Activated CD8-positive, alpha-beta T cell treated with anti-CD3 and anti-CD28 coated beads for 36 hours (primary cell): Measurements from ENCODE around the gene SEL1L3. TPM values are rescaled to one million over a fixed set of nuclear protein-coding genes. Genes with fewer than 3 reads are reported as not detected.

Experiments
- ATAC-seq: fragments of 200-7000 bp; cut with Tn5 transposase; one replicate; pipeline ENCODE4 v1.10.0; 2021; ENCODE audit warnings: mild to moderate bottlenecking, moderate library complexity
- CTCF ChIA-PET: fragments of 350-600 bp; sonication (Branson Sonifier 250); formaldehyde crosslinking; loops from one replicate; lab custom pipeline; 2021; ENCODE audit warnings: antibody characterized with exemption; lab: Charles Lee
- POLR2A ChIA-PET: fragments of 350-600 bp; sonication (Branson Sonifier 250); formaldehyde crosslinking; loops from one replicate; lab custom pipeline; 2021; ENCODE audit warnings: antibody characterized with exemption; lab: Charles Lee
- DNase-seq: peaks from one replicate; pipeline ENCODE4 v3.0.0-alpha.2; 2020
- H3K27ac Mint-ChIP-seq: one replicate; pipeline ENCODE4 v1.8.0; 2021; ENCODE audit warnings: mild to moderate bottlenecking, mixed read lengths
- H3K27me3 Mint-ChIP-seq: one replicate; pipeline ENCODE4 v1.8.0; 2021; ENCODE audit warnings: mixed read lengths
- H3K36me3 Mint-ChIP-seq: one replicate; pipeline ENCODE4 v1.8.0; 2021; ENCODE audit warnings: low read depth, mixed read lengths
- H3K4me1 Mint-ChIP-seq: one replicate; pipeline ENCODE4 v1.8.0; 2021; ENCODE audit warnings: low read depth, mixed read lengths
- H3K4me3 Mint-ChIP-seq: one replicate; pipeline ENCODE4 v1.8.0; 2021; ENCODE audit warnings: mild to moderate bottlenecking, moderate library complexity, mixed read lengths
- H3K9me3 Mint-ChIP-seq: one replicate; pipeline ENCODE4 v1.8.0; 2021; ENCODE audit warnings: mixed read lengths
- intact Hi-C: fragments of 100-400 bp; cut with micrococcal nuclease; formaldehyde crosslinking; loops from one replicate; pipeline ENCODE4 v1.10.0; 2022
- total RNA-seq, 2 experiments: library from RNA; stranded (reverse); gene quantifications; one replicate each; pipeline ENCODE4 v1.2.3, GENCODE V29; 2021
- TF ChIP-seq, protein P1 (sequence below): fragments of 200-600 bp; IDR thresholded peaks from one replicate; pipeline ENCODE4 v1.8.0; 2022; ENCODE audit warnings: antibody characterized with exemption, mild to moderate bottlenecking

Gene SEL1L3
- total RNA-seq, 2 experiments from 2014 or later: 34.8 to 36.9 TPM

DNA sequence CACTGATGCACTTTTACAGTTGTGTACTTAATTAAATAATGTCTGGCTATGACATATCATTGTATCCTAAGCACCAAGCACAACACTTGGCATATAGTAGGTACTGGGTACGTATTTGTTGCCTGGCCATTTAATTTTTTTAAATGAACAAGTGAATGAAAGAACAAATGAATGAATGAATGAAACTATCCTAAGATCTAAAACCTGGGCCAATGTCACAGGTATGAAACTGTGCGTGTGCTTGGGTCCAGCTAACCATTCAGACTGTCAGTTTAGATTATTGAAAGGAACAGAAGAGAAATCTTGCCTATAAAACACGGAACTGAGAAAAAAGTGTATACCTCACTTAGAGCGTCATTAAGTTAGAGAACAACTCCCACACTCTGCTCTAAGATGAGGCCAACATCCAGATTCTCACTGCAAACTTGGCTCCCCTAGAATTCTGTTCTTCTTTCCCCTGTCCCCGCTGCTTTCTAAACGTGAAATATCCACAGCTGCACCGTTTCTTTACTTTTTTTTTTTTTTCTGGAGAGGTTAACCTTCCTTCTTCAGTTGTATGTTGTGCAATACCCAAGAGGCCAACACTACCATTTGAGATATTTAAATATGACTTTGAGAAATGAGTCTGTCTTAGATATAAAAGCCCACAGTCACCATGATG is 17.3 kb upstream of the SEL1L3 start:
- intact Hi-C loops: no loop called here
- Mint-ChIP-seq H3K4me3 (no peak overlapping the region), H3K4me1 (peaks cover 3% of the 10 kb centered on the region), H3K9me3 (peaks cover 2% of the 10 kb centered on the region), H3K27me3 (peaks cover 12% of the 10 kb centered on the region), H3K27ac (no peak overlapping the region), H3K36me3 (no peaks in the 10 kb centered on the region)
- TF ChIP-seq, protein P1, sequence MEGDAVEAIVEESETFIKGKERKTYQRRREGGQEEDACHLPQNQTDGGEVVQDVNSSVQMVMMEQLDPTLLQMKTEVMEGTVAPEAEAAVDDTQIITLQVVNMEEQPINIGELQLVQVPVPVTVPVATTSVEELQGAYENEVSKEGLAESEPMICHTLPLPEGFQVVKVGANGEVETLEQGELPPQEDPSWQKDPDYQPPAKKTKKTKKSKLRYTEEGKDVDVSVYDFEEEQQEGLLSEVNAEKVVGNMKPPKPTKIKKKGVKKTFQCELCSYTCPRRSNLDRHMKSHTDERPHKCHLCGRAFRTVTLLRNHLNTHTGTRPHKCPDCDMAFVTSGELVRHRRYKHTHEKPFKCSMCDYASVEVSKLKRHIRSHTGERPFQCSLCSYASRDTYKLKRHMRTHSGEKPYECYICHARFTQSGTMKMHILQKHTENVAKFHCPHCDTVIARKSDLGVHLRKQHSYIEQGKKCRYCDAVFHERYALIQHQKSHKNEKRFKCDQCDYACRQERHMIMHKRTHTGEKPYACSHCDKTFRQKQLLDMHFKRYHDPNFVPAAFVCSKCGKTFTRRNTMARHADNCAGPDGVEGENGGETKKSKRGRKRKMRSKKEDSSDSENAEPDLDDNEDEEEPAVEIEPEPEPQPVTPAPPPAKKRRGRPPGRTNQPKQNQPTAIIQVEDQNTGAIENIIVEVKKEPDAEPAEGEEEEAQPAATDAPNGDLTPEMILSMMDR: no peak
- CTCF ChIA-PET: no interaction called here
- POLR2A ChIA-PET: no interaction called here
- no peak for DNase-seq
- no peak for ATAC-seq

GRCh38 chr4:25879587-25879986 is 16.8 kb upstream of the SEL1L3 start:
- H3K27ac Mint-ChIP-seq: no peak overlapping the region
- DNase-seq: no peak
- peaks cover 3% of the 10 kb centered on the region for H3K4me1 Mint-ChIP-seq
- CTCF ChIA-PET: no interaction called here
- intact Hi-C loops: no loop called here
- H3K27me3 Mint-ChIP-seq: peaks cover 12% of the 10 kb centered on the region
- H3K36me3 Mint-ChIP-seq: no peaks in the 10 kb centered on the region
- TF ChIP-seq, protein P1: no peak
- ATAC-seq: no peak
- peaks cover 2% of the 10 kb centered on the region for H3K9me3 Mint-ChIP-seq
- POLR2A ChIA-PET: no interaction called here
- no peak overlapping the region for H3K4me3 Mint-ChIP-seq

DNA sequence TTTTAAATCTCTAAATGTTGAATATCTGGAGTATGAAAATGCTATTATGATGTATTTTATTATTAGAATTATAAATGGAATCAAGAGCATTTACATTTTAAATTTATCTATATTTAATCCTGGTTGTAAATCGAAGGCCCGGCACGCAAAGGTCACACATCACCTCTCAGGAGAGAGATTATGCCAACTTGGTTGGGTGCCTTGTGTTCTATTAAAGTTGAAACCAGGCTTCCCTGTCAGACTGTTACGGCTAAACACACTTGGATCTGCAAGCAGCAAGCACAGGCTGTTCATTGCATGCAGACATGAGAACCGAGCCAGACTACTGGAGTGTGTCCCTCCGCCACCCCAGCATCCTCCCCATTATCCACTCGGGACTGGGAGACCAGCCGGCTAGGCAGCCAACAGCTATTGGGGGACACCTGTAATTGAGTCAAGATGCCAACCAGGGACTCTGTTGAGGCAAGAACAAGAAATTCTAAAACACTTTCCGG is 16.4 kb upstream of the SEL1L3 start:
- ChIA-PET CTCF (interaction anchor here (1.4 kb wide), 1 partner anchor 14 kb away, joined by 3 read pairs; no protein-coding TSS in a partner anchor), POLR2A (no interaction called here)
- ATAC-seq (no peak), DNase-seq (no peak)
- intact Hi-C loops: no loop called here
- Mint-ChIP-seq H3K4me1 (peaks cover 1% of the 10 kb centered on the region), H3K27me3 (peaks cover 11% of the 10 kb centered on the region), H3K4me3 (no peak overlapping the region), H3K27ac (no peak overlapping the region), H3K9me3 (peaks cover 2% of the 10 kb centered on the region), H3K36me3 (no peaks in the 10 kb centered on the region)
- TF ChIP-seq, protein P1: no peak

GRCh38 chr4:25878676-25879075 is 15.9 kb upstream of the SEL1L3 start:
- Mint-ChIP-seq H3K4me3 (no peak overlapping the region), H3K36me3 (no peaks in the 10 kb centered on the region)

More at GRCh38 chr4:25878676-25879075, 15.9 kb upstream of the SEL1L3 start:
- intact Hi-C loops: no loop called here
- peaks cover 2% of the 10 kb centered on the region for H3K9me3 Mint-ChIP-seq
- H3K27ac Mint-ChIP-seq: no peak overlapping the region
- DNase-seq (no peak), ATAC-seq (no peak)
- POLR2A ChIA-PET: no interaction called here
- CTCF ChIA-PET: interaction anchor here (0.8 to 1.4 kb wide), 2 partner anchors 9 to 13 kb away, joined by 3 read pairs; no protein-coding TSS in a partner anchor
- no peaks in the 10 kb centered on the region for H3K4me1 Mint-ChIP-seq
- H3K27me3 Mint-ChIP-seq: peaks cover 7% of the 10 kb centered on the region
- TF ChIP-seq, protein P1: no peak
